Occipital lobe (tissue), 2 donors: ENCODE measurements around the gene PTPRG. TPM values are rescaled to one million over a fixed set of nuclear protein-coding genes. Genes with fewer than 3 reads are reported as not detected.
A peak's percentile ranks its signal among the peaks of the same experiment; 100 is the strongest.
"Not testable (repeated sequence)": the region's sequence is repeated elsewhere in the genome, so short reads cannot be mapped to it uniquely, and the experiment has no call there.

ENCODE experiments used
- DNase-seq: peaks from one replicate; lab custom pipeline; 2025; lab: John Stamatoyannopoulos, UW
- total RNA-seq: library from RNA; depleted of rRNA; stranded (reverse); fragments of >200 nt; gene quantifications from one replicate; pipeline ENCODE4 v1.2.3, GENCODE V29; 2014

PTPRG gene
- 81.4 TPM for total RNA-seq

- peak; percentile 67 for DNase-seq
Measured at GRCh38 chr3:61561374-61562041, at the start of gene PTPRG. Gene PTPRG, plus strand, starts transcription at chr3:61561571. Its CDS starts 717 bp downstream, at chr3:61562288.

- DNase-seq, result no peak
Measured at GRCh38 chr3:61518590-61518989, 42.8 kb upstream of the PTPRG start.

GRCh38 chr3:61520966-61521628 is 40.3 kb upstream of the PTPRG start:
- DNase-seq, result no peak

GRCh38 chr3:61522060-61522459 is 39.3 kb upstream of the PTPRG start:
- no peak for DNase-seq

- DNase-seq, result no peak
Measured at GRCh38 chr3:61522626-61523025, 38.7 kb upstream of the PTPRG start.

- no peak for DNase-seq
Measured at GRCh38 chr3:61524933-61525332, 36.4 kb upstream of the PTPRG start.

- DNase-seq, result no peak
Measured at GRCh38 chr3:61526308-61526707, 35.1 kb upstream of the PTPRG start.

- no peak for DNase-seq
Measured at GRCh38 chr3:61527011-61527410, 34.4 kb upstream of the PTPRG start.

GRCh38 chr3:61530355-61530754 is 31.0 kb upstream of the PTPRG start:
- DNase-seq, result no peak

- no peak for DNase-seq
Measured at GRCh38 chr3:61531528-61531927, 29.8 kb upstream of the PTPRG start.

GRCh38 chr3:61532739-61533500 is 28.5 kb upstream of the PTPRG start:
- no peak for DNase-seq

- DNase-seq, result no peak
Measured at GRCh38 chr3:61535826-61536225, 25.5 kb upstream of the PTPRG start.

- no peak for DNase-seq
Measured at GRCh38 chr3:61537366-61537765, 24.0 kb upstream of the PTPRG start.

GRCh38 chr3:61538486-61538885 is 22.9 kb upstream of the PTPRG start:
- no peak for DNase-seq

GRCh38 chr3:61541694-61542093 is 19.7 kb upstream of the PTPRG start:
- DNase-seq, result no peak

GRCh38 chr3:61545716-61546115 is 15.7 kb upstream of the PTPRG start:
- no peak for DNase-seq

- DNase-seq, result no peak
Measured at GRCh38 chr3:61547625-61548024, 13.7 kb upstream of the PTPRG start.

GRCh38 chr3:61552704-61553103 is 8.7 kb upstream of the PTPRG start:
- not testable (repeated sequence) for DNase-seq

- no peak for DNase-seq
Measured at GRCh38 chr3:61559136-61559731, 2.1 kb upstream of the PTPRG start.

- DNase-seq, result peak; percentile 43
Measured at GRCh38 chr3:61560517-61561373, 626 bp upstream of the PTPRG start.

- DNase-seq, result no peak
Measured at GRCh38 chr3:61562042-61562720, 810 bp downstream of the PTPRG start.
